H1 (cell line): ENCODE results near the gene MAP4. TPM values are rescaled to one million over a fixed set of nuclear protein-coding genes. Genes with fewer than 3 reads are reported as not detected.

Source experiments
- CBX5 ChIP-seq: fragments of 300-800, 300-1000 bp; sonication (generic); IDR thresholded peaks from 2 replicates; pipeline ENCODE4 v1.7.1; 2016; ENCODE audit warnings: antibody characterized with exemption, low read length, low read depth
- SP2 ChIP-seq: IDR thresholded peaks from 2 replicates; pipeline ENCODE4 v1.6.1; 2012; ENCODE audit warnings: mild to moderate bottlenecking, low read length, inconsistent platforms
- polyA plus RNA-seq, 7 experiments: library from polyadenylated mRNA; depleted of rRNA in 3 of 7; stranded (reverse) in 5 of 7; unstranded in 2 of 7; fragments of >200 nt in 5 of 7; fragments of 200-250 nt in 2 of 7; gene quantifications; 1 replicate in 5 of 7; 2 replicates in 1 of 7; 4 replicates in 1 of 7; pipeline versions ENCODE4 v1.2.1 to v1.2.3, GENCODE V29; 2011 to 2013; ENCODE audit warnings: missing spikeins in 2 of 7, mixed read lengths in 2 of 7
- total RNA-seq: library from RNA; stranded (reverse); fragmentation: NEBNext Ultra II Directional; extraction: Animal tissue kit (Norgen Biotek cat#: 25700); gene quantifications from 2 replicates; pipeline ENCODE4 v1.2.1, GENCODE V29; 2021
- TF ChIP-seq, protein P1 (sequence below): IDR thresholded peaks from 2 replicates; pipeline ENCODE4 v1.6.1; 2012; ENCODE audit warnings: inconsistent platforms

Gene MAP4
- total and polyA plus RNA-seq, 2 of the 8 experiments (the other 6 are each of a cell fraction or from before 2014, with no cell fraction given) = 67.0 to 179 TPM

DNA sequence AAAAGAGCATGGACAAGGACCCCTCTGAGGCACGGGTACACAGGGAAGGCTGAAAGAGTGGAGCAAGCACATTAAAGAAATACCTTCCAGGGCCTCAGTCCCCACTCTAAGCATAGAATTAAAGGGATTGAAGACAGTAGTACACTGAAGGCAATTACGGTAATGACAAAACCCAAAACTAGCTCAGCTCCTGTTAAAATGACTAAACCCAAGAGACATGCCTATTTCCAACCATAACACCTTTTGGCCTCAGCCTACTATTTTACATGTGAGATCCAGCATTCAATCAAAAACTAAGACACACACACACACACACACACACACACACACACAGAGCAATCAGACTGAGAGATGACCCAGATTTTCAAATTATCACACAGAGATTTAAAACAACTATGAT is 19.8 kb downstream of the MAP4 start (continued):
- TF ChIP-seq, protein P1, sequence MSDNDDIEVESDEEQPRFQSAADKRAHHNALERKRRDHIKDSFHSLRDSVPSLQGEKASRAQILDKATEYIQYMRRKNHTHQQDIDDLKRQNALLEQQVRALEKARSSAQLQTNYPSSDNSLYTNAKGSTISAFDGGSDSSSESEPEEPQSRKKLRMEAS = no peak
- TF ChIP-seq SP2 = no peak
- no peak for TF ChIP-seq CBX5
